PFSK-1 (cell line): ENCODE measurements around the gene COL19A1.

Source experiments
- FOXP2 ChIP-seq: optimal IDR thresholded peaks from 2 replicates; pipeline ENCODE3; 2011; ENCODE audit warnings: borderline replicate concordance, control low read depth, inconsistent platforms; ENCODE audit not compliant: insufficient read depth; ENCODE audit errors: extremely low read length, extremely low read depth
- POLR2AphosphoS5 ChIP-seq: IDR thresholded peaks from 2 replicates; pipeline ENCODE4 v1.6.1; 2012; ENCODE audit warnings: low read depth, mild to moderate bottlenecking, control low read depth, low read length, moderate library complexity
- REST ChIP-seq, 2 experiments: IDR thresholded peaks; 2 replicates each; pipeline versions ENCODE4 v1.6.1 to v1.8.0; 2011 to 2012; ENCODE audit warnings: low read depth in 2 of 2, low read length in 2 of 2, control low read depth in 1 of 2, inconsistent platforms in 1 of 2, mild to moderate bottlenecking in 1 of 2, moderate library complexity in 1 of 2; ENCODE audit not compliant: insufficient read depth in 1 of 2
- SIN3A ChIP-seq: IDR thresholded peaks from 2 replicates; pipeline ENCODE4 v1.6.1; 2012; ENCODE audit warnings: mild to moderate bottlenecking, low read length, moderate library complexity, borderline replicate concordance; ENCODE audit not compliant: insufficient read depth
- TAF1 ChIP-seq: IDR thresholded peaks from 2 replicates; pipeline ENCODE4 v1.6.1; 2012; ENCODE audit warnings: low read length, control low read depth, borderline replicate concordance; ENCODE audit not compliant: insufficient read depth

Gene COL19A1

GRCh38 chr6:70196531-70196930 is 330.2 kb downstream of the COL19A1 start:
- no peak for TF ChIP-seq REST (IDR thresholded peaks at IDR 0.05; ENCODE audit: insufficient read depth in 1 of 2, low read depth in 2 of 2, low read length in 2 of 2)
- TF ChIP-seq FOXP2, result no peak
- no peak for TF ChIP-seq TAF1
- no peak for TF ChIP-seq SIN3A
- no peak for TF ChIP-seq POLR2AphosphoS5

- no peak for TF ChIP-seq SIN3A
- TF ChIP-seq POLR2AphosphoS5, result no peak
- TF ChIP-seq REST (IDR thresholded peaks at IDR 0.05; ENCODE audit: insufficient read depth in 1 of 2, low read depth in 2 of 2, low read length in 2 of 2), result no peak
- TF ChIP-seq FOXP2, result no peak
- no peak for TF ChIP-seq TAF1
These were observed 332.4 kb downstream of the COL19A1 start for GRCh38 chr6:70198785-70199184.

- TF ChIP-seq POLR2AphosphoS5, result no peak
These were observed 342.0 kb downstream of the COL19A1 start for GRCh38 chr6:70208235-70208790.

GRCh38 chr6:70210462-70210861 is 344.1 kb downstream of the COL19A1 start:
- TF ChIP-seq POLR2AphosphoS5, result no peak
- no peak for TF ChIP-seq SIN3A
- TF ChIP-seq FOXP2, result no peak
- TF ChIP-seq TAF1, result no peak
- TF ChIP-seq REST (IDR thresholded peaks at IDR 0.05; ENCODE audit: insufficient read depth in 1 of 2, low read depth in 2 of 2, low read length in 2 of 2), result no peak

GRCh38 chr6:70215460-70216108 is 349.2 kb downstream of the COL19A1 start:
- TF ChIP-seq FOXP2 (no peak), TAF1 (no peak), SIN3A (no peak), REST (IDR thresholded peaks at IDR 0.05; ENCODE audit: insufficient read depth in 1 of 2, low read depth in 2 of 2, low read length in 2 of 2) (no peak), POLR2AphosphoS5 (no peak)
